Common myeloid progenitor, CD34-positive (primary cell): ENCODE data around the gene ACSL1.
A peak's percentile ranks its signal among the peaks of the same experiment; 100 is the strongest.

ENCODE experiments used
- CTCF ChIA-PET: fragments of 350-600 bp; sonication (Branson Sonifier 250); formaldehyde crosslinking; loops from one replicate; lab custom pipeline; 2021; ENCODE audit warnings: antibody characterized with exemption; lab: Charles Lee
- POLR2A ChIA-PET: fragments of 350-600 bp; sonication (Branson Sonifier 250); formaldehyde crosslinking; loops from one replicate; lab custom pipeline; 2021; ENCODE audit warnings: antibody characterized with exemption; lab: Charles Lee
- DNase-seq, 3 donors: peaks; one replicate each; pipeline versions ENCODE4 v3.0.0 to v3.0.0-alpha.2; 2013
- H3K27ac ChIP-seq, 2 experiments: 1 replicate in 1 of 2; 2 replicates in 1 of 2; pipeline ENCODE4 v1.7.0; 2013; ENCODE audit warnings: inconsistent platforms in 2 of 2, low read length in 2 of 2, mild to moderate bottlenecking in 2 of 2, low read depth in 1 of 2, moderate library complexity in 1 of 2; ENCODE audit not compliant: severe bottlenecking in 2 of 2, insufficient read depth in 1 of 2, poor library complexity in 1 of 2
- H3K27me3 ChIP-seq, 5 experiments: replicated peaks in 2 of 5; 1 replicate in 3 of 5; 2 replicates in 2 of 5; pipeline versions ENCODE4 v1.6.1 to v1.7.0; 2013; ENCODE audit warnings: low read length in 4 of 5, mild to moderate bottlenecking in 2 of 5, moderate library complexity in 2 of 5, inconsistent platforms in 1 of 5; ENCODE audit not compliant: insufficient read depth in 5 of 5, control insufficient read depth in 4 of 5
- H3K36me3 ChIP-seq, 4 experiments: 1 replicate in 2 of 4; 2 replicates in 2 of 4; pipeline versions ENCODE4 v1.6.1 to v1.7.0; 2013; ENCODE audit warnings: low read length in 3 of 4, control low read depth in 1 of 4, mild to moderate bottlenecking in 1 of 4; ENCODE audit not compliant: control insufficient read depth in 4 of 4, insufficient read depth in 4 of 4
- H3K4me1 ChIP-seq, 4 experiments: 1 replicate in 3 of 4; 2 replicates in 1 of 4; pipeline versions ENCODE4 v1.6.1 to v1.7.1; 2013; ENCODE audit warnings: low read length in 3 of 4, mild to moderate bottlenecking in 3 of 4, control low read depth in 1 of 4, inconsistent platforms in 1 of 4, moderate library complexity in 1 of 4; ENCODE audit not compliant: control insufficient read depth in 4 of 4, insufficient read depth in 4 of 4; ENCODE audit errors: control extremely low read depth in 1 of 4
- H3K4me3 ChIP-seq, 7 experiments: 1 replicate in 4 of 7; 2 replicates in 3 of 7; pipeline versions ENCODE4 v1.5.1 to v1.7.0; 2013; ENCODE audit warnings: mild to moderate bottlenecking in 7 of 7, low read length in 6 of 7, moderate library complexity in 6 of 7, inconsistent platforms in 2 of 7, low read depth in 2 of 7, control low read depth in 1 of 7; ENCODE audit not compliant: insufficient read depth in 4 of 7, control insufficient read depth in 1 of 7; ENCODE audit errors: extremely low read depth in 1 of 7
- H3K9me3 ChIP-seq, 5 experiments: 1 replicate in 4 of 5; 2 replicates in 1 of 5; pipeline versions ENCODE4 v1.6.1 to v1.7.1; 2013; ENCODE audit warnings: low read length in 4 of 5, mild to moderate bottlenecking in 2 of 5, inconsistent platforms in 1 of 5, low read depth in 1 of 5, moderate library complexity in 1 of 5; ENCODE audit not compliant: control insufficient read depth in 4 of 5, insufficient read depth in 2 of 5; ENCODE audit errors: control extremely low read depth in 1 of 5
- WGBS: methylation state at CpG from one replicate; pipeline ENCODE4 v1.1.5; 2013; ENCODE audit not compliant: insufficient coverage; 5-methylcytosine and 5-hydroxymethylcytosine counted together

ACSL1 gene

DNA sequence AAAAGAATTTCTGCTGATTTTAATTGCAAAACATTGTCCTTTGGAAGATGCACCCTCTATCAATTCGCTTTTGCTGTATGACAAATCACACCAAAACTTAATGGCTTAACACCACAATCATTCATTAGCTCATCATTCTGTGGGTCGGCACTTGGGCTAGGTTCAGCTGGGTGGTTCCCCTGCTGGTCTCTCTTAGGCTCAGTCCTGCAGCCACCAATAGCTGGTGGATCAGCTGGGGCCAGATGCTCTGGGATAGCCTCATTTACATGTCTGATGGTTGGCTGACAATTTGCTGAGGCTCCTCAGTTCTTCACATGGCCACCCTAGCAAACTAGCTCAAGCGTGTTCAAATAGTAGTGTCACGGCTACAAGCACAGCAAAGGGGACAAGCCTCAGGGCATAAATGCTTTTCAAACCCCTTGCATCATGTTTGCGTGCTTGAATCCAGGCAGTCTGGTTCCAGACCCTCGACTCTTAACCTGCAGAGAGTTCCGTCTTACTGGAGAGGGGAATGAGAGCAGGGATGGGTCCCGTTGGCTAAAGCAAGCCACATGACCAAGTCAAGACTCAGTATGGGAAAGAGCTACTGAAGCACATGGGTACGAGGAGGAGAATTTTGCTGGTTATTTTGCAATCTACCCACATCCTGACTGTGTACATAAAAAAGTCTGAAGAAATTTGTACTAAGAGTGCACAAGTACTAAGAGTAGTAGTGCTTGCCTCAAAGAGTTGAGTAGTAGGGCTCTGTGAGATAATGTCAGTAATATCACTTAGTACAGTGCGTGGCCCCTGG is 7.5 kb upstream of the ACSL1 start:
- CTCF ChIA-PET = interaction anchor here (0.7 to 5.7 kb wide), 6 partner anchors 12 to 141 kb away, joined by 3 to 37 read pairs (median 3); no protein-coding TSS in a partner anchor
- POLR2A ChIA-PET = no interaction called here

DNA sequence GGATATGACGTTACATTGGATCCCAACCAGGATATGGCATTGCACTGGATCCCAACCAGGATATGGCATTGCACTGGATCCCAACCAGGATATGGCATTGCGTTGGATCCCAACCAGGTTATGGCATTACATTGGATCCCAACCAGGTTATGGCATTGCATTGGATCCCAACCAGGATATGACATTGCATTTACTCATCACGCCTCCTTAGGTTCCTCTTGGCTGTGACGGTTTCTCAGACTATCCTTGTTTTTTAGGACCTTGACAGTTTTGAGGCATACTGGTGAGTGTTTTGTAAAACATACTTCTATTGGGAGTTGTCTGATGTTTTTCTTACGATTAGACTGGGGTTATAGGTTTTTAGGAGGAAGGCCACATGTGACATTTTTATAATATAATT is 5.4 kb upstream of the ACSL1 start:
- no peaks in the 10 kb centered on the region for H3K36me3 ChIP-seq
- WGBS = 84% methylated on average over 3 of the region's 5 CpGs
- DNase-seq = no peak
- peaks cover 0 to 22% (median 14%) of the 10 kb centered on the region in 4 experiments for H3K4me1 ChIP-seq
- H3K27me3 ChIP-seq = no peaks in the 10 kb centered on the region
- no peak overlapping the region for H3K4me3 ChIP-seq
- no peak overlapping the region for H3K27ac ChIP-seq
- ChIA-PET POLR2A (no interaction called here), CTCF (no interaction called here)
- H3K9me3 ChIP-seq = no peaks in the 10 kb centered on the region

More for the DNA sequence above, 7.5 kb upstream of the ACSL1 start:
- Histone ChIP-seq H3K4me1 (peaks cover 0 to 9% (median 0%) of the 10 kb centered on the region in 4 experiments), H3K4me3 (no peak overlapping the region), H3K9me3 (no peaks in the 10 kb centered on the region), H3K27ac (no peak overlapping the region), H3K36me3 (no peaks in the 10 kb centered on the region), H3K27me3 (no peaks in the 10 kb centered on the region)
- WGBS = 82% methylated on average over 9 of the region's 10 CpGs
- no peak for DNase-seq

GRCh38 chr4:184826691-184827270 is 1.0 kb upstream of the ACSL1 start:
- Histone ChIP-seq H3K27ac (peak overlapping the region in 1 of 2 experiments; percentile 68), H3K4me3 (peak overlapping the region; percentile 35 to 80 (median 68)), H3K27me3 (no peaks in the 10 kb centered on the region), H3K36me3 (no peaks in the 10 kb centered on the region), H3K9me3 (no peaks in the 10 kb centered on the region), H3K4me1 (peaks cover 14 to 45% (median 40%) of the 10 kb centered on the region in 4 experiments)
- 38% methylated on average over 8 of the region's 15 CpGs for WGBS
- no peak for DNase-seq
- CTCF ChIA-PET = interaction anchor here (0.6 to 1.1 kb wide), 2 partner anchors 13 to 30 kb away, joined by 3 read pairs; no protein-coding TSS in a partner anchor
- POLR2A ChIA-PET = interaction anchor here (1.1 to 1.9 kb wide), 3 partner anchors 28 to 63 kb away, joined by 3 to 8 read pairs (median 5); no protein-coding TSS in a partner anchor

DNA sequence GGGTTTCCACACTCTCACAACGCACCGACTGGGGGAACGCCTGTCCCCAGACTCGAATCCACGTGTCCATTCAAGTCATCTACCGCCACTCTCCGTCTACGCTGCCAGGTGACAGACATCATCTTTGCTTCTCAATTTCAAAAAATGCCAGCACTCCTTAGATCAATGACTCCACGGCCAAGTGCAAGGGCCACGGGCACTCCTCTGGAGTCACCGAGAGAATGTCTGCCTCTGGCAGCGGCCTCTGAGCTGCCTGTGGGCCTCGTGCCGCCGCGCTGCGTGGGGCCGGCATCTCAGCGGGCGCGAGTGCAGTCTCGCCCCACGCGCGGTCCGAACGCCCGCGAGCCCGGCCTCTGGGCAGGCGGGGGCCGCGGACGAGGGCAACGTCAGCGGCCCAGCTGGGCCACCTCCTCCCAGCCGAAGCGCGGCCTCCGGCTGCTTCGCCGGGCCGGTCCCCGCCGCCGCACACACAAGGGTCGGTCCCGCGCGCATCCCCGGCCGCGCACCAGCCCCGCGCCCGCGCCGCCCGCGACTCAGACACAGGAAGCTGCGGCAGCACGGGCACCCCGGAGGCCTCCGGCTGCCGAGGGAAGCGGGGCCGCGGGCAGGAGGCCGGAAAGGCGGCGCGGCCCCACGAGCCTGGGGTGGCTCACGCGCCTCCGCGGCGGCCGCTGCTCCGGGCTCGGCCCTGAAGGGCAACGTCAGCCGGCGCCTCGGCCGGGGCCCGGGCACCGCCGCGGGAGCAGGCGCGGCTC is 450 bp downstream of the ACSL1 start:
- H3K27ac ChIP-seq = peak overlapping the region in 1 of 2 experiments; percentile 25
- no peaks in the 10 kb centered on the region for H3K9me3 ChIP-seq
- no peaks in the 10 kb centered on the region for H3K36me3 ChIP-seq
- under 1% methylated on average over 67 of the region's 92 CpGs for WGBS
- ChIA-PET CTCF (interaction anchor here (0.8 to 1.4 kb wide), 5 partner anchors 11 to 158 kb away, joined by 3 to 4 read pairs (median 3); no protein-coding TSS in a partner anchor), POLR2A (interaction anchor here (0.7 to 1.9 kb wide), 3 partner anchors 32 to 132 kb away, joined by 3 to 5 read pairs (median 4); no protein-coding TSS in a partner anchor)
- H3K4me1 ChIP-seq = peaks cover 14 to 54% (median 49%) of the 10 kb centered on the region in 4 experiments
- no peaks in the 10 kb centered on the region for H3K27me3 ChIP-seq
- H3K4me3 ChIP-seq = peak overlapping the region; percentile 67 to 89 (median 74)
- peak in 2 of 3 donors; percentile 47 to 64 for DNase-seq

DNA sequence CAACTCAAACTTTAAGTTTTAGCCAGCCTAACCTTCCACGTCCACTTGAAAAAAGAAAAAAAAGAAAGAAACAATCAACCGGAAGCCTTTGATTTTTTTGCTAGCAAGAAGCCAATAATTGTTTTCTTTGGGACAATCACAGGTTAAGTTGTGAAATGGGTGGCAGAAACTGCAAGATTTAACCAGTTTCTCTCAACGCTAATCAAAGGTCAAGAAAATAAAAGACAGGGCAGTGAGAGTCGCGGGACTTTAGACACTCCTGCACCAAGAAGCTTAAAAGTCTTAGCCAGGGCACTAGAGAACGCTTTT is 1.0 kb downstream of the ACSL1 start:
- DNase-seq = no peak
- H3K36me3 ChIP-seq = no peaks in the 10 kb centered on the region
- H3K4me3 ChIP-seq = peak overlapping the region; percentile 67 to 89 (median 74)
- H3K4me1 ChIP-seq = peaks cover 17 to 59% (median 54%) of the 10 kb centered on the region in 4 experiments
- WGBS = 0% methylated on average over 1 of the region's 6 CpGs
- H3K27ac ChIP-seq = peak overlapping the region in 1 of 2 experiments; percentile 25
- ChIA-PET POLR2A (interaction anchor here (0.7 to 1.1 kb wide), 2 partner anchors 32 to 133 kb away, joined by 3 to 4 read pairs; no protein-coding TSS in a partner anchor), CTCF (interaction anchor here (0.8 to 1.4 kb wide), 5 partner anchors 10 to 159 kb away, joined by 3 to 4 read pairs (median 3); no protein-coding TSS in a partner anchor)
- H3K27me3 ChIP-seq = no peaks in the 10 kb centered on the region
- no peaks in the 10 kb centered on the region for H3K9me3 ChIP-seq

DNA sequence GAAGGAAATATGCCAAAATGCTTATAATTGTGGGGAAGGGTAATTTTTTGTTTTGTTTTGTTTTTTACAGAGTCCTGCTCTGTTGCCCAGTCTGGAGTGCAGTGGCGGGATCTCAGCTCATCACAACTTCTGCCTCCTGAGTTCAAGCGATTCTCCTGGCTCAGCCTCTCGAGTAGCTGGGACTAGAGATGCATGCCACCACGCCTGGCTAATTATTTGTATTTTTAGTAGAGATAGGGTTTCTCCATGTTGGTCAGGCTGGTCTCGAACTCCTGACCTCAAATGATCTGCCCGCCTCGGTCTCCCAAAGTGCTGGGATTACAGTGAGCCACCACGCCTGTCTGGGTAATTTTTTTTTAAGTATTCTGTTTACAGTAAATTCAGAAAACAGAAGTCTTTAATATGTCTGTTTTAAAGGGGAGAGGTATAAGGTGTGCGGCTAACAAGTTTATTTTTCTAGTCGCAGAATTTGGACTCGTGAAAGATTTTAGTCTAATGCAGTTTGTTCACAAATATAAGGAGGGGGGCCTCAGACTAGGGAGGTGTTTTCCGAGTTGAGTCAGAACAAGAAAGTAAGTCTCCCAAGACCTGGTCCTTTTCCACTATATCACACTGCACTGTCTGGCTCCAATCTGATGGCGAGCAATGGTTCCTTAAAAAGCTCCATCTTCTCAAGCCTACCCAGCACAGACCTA is 1.5 kb downstream of the ACSL1 start:
- POLR2A ChIA-PET = interaction anchor here (0.7 to 1.1 kb wide), 2 partner anchors 32 to 133 kb away, joined by 3 to 4 read pairs; no protein-coding TSS in a partner anchor
- DNase-seq = peak in 2 of 3 donors; percentile 42 to 52
- Histone ChIP-seq H3K27ac (no peak overlapping the region), H3K27me3 (no peaks in the 10 kb centered on the region), H3K4me1 (peaks cover 17 to 61% (median 58%) of the 10 kb centered on the region in 4 experiments), H3K4me3 (peak overlapping the region in 6 of 7 experiments; percentile 67 to 89 (median 77)), H3K9me3 (no peaks in the 10 kb centered on the region), H3K36me3 (no peaks in the 10 kb centered on the region)
- WGBS = 76% methylated on average over 8 of the region's 13 CpGs
- CTCF ChIA-PET = interaction anchor here (0.8 to 1.6 kb wide), 7 partner anchors 8 to 159 kb away, joined by 3 to 5 read pairs (median 3); no protein-coding TSS in a partner anchor
